NCI-H82 treated with DMSO at 0.1 percent for 48 hours (cell line): ENCODE data around the gene KRT13.

ENCODE experiments used
- DNase-seq: peaks from one replicate; lab custom pipeline; 2025; ENCODE audit not compliant: unreplicated experiment; lab: John Stamatoyannopoulos, UW

The KRT13 gene

GRCh38 chr17:41498276-41498675 is 7.1 kb downstream of the KRT13 start:
- no peak for DNase-seq

GRCh38 chr17:41496803-41497484 is 8.5 kb downstream of the KRT13 start:
- no peak for DNase-seq

- DNase-seq, result no peak
These were observed 10.9 kb downstream of the KRT13 start for GRCh38 chr17:41494524-41494923.

- DNase-seq, result no peak
These were observed 12.6 kb downstream of the KRT13 start for GRCh38 chr17:41492771-41493170.

GRCh38 chr17:41492351-41492750 is 13.1 kb downstream of the KRT13 start:
- DNase-seq, result no peak

- no peak for DNase-seq
These were observed 13.9 kb downstream of the KRT13 start for GRCh38 chr17:41491476-41491875.

- DNase-seq, result no peak
These were observed 15.1 kb downstream of the KRT13 start for GRCh38 chr17:41490000-41490990.

GRCh38 chr17:41489531-41489930 is 15.9 kb downstream of the KRT13 start, which contains the start of gene KRT36:
Gene KRT36 (minus strand): TSS chr17:41489910. CDS start chr17:41489864, 46 bp downstream.
- DNase-seq, result no peak

- no peak for DNase-seq
These were observed 18.4 kb downstream of the KRT13 start for GRCh38 chr17:41486809-41487530.

- DNase-seq, result no peak
These were observed 19.1 kb downstream of the KRT13 start for GRCh38 chr17:41486316-41486715.

- no peak for DNase-seq
These were observed 20.2 kb downstream of the KRT13 start for GRCh38 chr17:41484920-41485904.

GRCh38 chr17:41483991-41484826 is 21.2 kb downstream of the KRT13 start:
- DNase-seq, result no peak

GRCh38 chr17:41483531-41483930 is 21.9 kb downstream of the KRT13 start:
- no peak for DNase-seq

- DNase-seq, result no peak
These were observed 24.4 kb downstream of the KRT13 start, which contains the start of gene KRT35 for GRCh38 chr17:41481036-41481435. Gene KRT35 (minus strand): TSS chr17:41481151. CDS start chr17:41481097, 54 bp downstream.

- no peak for DNase-seq
These were observed 24.8 kb downstream of the KRT13 start for GRCh38 chr17:41480581-41480980.

GRCh38 chr17:41480136-41480535 is 25.3 kb downstream of the KRT13 start:
- DNase-seq, result no peak

- DNase-seq, result no peak
These were observed 27.2 kb downstream of the KRT13 start for GRCh38 chr17:41478237-41478636.

- DNase-seq, result no peak
These were observed 28.3 kb downstream of the KRT13 start for GRCh38 chr17:41476866-41477815.
